NB4 (cell line): ENCODE measurements around the gene RBM19.
A peak's percentile ranks its signal among the peaks of the same experiment; 100 is the strongest.

Experiments used
- DNase-seq: peaks from one replicate; pipeline ENCODE4 v3.0.0; 2010; ENCODE audit warnings: low read depth
- H3K4me3 ChIP-seq: one replicate; pipeline ENCODE4 v1.5.1; 2011; ENCODE audit warnings: mild to moderate bottlenecking, low read depth, low read length, moderate library complexity
- MYC ChIP-seq: IDR thresholded peaks from 2 replicates; pipeline ENCODE4 v1.6.1; 2011; ENCODE audit warnings: low read depth, low read length
- POLR2A ChIP-seq: IDR thresholded peaks from 2 replicates; pipeline ENCODE4 v1.6.1; 2011; ENCODE audit warnings: mild to moderate bottlenecking; ENCODE audit not compliant: insufficient read length; ENCODE audit errors: extremely low read depth
- TF ChIP-seq, protein P1 (sequence below): IDR thresholded peaks from one replicate; pipeline ENCODE4 v1.5.1; 2012; ENCODE audit warnings: low read depth, low read length
- TF ChIP-seq, protein P2 (sequence below): IDR thresholded peaks from 2 replicates; pipeline ENCODE4 v1.6.1; 2011; ENCODE audit warnings: low read depth, low read length

RBM19 gene

DNA sequence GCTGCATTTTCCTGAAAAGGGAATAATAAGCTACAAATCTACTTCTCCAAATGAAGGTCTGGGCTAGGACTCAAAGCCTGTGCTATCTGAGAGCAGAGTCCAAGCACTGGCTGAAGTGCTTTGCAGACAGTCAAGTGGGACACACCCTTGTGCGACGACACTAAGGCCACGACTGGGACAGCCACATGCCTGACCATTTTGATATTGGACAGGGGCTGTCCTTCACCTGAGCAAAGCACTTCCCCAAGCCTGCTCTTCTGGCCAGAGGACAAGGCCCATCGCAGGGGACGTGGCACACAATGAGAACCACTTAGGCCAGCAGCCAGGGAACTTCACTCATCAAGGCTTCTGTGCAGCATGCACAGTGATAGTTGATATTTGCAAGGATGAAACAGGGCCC is 71.4 kb downstream of the RBM19 start:
- no peak overlapping the region for H3K4me3 ChIP-seq

GRCh38 chr12:113893221-113893620 is 72.9 kb downstream of the RBM19 start:
- DNase-seq, result no peak
- TF ChIP-seq, protein P1, sequence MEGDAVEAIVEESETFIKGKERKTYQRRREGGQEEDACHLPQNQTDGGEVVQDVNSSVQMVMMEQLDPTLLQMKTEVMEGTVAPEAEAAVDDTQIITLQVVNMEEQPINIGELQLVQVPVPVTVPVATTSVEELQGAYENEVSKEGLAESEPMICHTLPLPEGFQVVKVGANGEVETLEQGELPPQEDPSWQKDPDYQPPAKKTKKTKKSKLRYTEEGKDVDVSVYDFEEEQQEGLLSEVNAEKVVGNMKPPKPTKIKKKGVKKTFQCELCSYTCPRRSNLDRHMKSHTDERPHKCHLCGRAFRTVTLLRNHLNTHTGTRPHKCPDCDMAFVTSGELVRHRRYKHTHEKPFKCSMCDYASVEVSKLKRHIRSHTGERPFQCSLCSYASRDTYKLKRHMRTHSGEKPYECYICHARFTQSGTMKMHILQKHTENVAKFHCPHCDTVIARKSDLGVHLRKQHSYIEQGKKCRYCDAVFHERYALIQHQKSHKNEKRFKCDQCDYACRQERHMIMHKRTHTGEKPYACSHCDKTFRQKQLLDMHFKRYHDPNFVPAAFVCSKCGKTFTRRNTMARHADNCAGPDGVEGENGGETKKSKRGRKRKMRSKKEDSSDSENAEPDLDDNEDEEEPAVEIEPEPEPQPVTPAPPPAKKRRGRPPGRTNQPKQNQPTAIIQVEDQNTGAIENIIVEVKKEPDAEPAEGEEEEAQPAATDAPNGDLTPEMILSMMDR, result no peak
- TF ChIP-seq POLR2A, result no peak
- H3K4me3 ChIP-seq, result no peak overlapping the region

More for the DNA sequence above, 71.4 kb downstream of the RBM19 start:
- DNase-seq, result no peak
- TF ChIP-seq MYC, result no peak
- no peak for TF ChIP-seq POLR2A
- TF ChIP-seq, protein P1, result no peak
- TF ChIP-seq, protein P2, sequence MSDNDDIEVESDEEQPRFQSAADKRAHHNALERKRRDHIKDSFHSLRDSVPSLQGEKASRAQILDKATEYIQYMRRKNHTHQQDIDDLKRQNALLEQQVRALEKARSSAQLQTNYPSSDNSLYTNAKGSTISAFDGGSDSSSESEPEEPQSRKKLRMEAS, result no peak

DNA sequence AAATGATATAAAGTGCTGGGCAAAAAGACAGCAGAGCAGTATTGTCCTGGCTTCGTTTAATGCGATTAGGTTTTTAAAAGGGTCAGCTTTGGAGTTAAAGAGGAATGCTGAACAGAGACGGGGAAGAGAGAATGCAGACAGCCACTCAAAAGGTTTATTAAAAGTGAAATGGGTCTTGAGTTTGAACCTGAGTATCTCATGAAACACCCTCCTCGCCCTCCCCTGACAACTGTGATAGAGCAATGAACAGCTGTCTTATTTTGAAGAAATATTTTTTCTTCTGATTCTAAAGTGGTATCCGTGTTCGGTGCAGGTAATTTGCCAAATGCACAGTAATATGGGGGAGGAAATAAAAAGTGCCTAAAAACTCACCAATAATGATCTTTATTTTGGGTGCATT is 73.6 kb downstream of the RBM19 start:
- no peak overlapping the region for H3K4me3 ChIP-seq
- TF ChIP-seq, protein P2, result no peak
- TF ChIP-seq, protein P1, result no peak
- TF ChIP-seq POLR2A, result no peak
- TF ChIP-seq MYC, result no peak
- DNase-seq, result no peak

DNA sequence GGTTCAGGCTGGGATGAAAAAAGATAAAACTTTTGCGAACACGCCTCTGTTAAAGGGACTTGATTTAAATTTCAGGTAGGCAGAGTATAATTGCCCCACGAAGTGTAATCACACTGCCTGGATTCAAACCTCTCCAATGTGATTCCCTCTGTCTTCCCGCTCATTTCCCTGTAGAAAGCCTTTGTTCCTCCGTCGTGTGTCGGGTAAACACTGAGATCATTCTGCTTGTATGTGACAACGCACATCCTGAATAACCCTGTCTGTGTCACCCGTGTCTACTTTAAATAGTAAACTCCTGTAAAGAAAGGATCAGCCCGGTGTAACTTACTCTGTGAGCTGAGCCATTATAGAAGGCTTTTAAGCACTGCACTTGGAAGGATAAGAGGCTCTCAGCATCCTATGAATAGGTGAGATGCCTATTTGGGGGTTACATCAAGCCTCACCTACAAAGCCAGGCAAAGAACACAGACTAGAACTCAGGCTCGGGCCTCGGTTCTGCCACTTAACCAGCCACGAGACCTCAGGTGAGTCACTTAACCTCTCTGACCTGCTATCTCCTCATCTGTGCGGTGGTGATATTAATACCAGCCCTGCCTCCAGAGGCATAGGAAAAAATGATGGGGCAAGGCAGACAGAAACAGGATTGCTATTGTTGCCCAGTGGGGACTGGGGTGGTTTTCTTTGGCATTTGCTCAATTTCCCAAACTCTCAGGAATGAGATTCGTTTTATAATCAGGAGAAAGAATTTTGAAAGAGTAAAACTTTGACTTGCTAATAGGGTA is 74.2 kb downstream of the RBM19 start:
- DNase-seq, result no peak

GRCh38 chr12:113891167-113891692 is 74.9 kb downstream of the RBM19 start:
- TF ChIP-seq, protein P1, result no peak
- TF ChIP-seq MYC, result no peak
- no peak for TF ChIP-seq POLR2A
- TF ChIP-seq, protein P2, result no peak
- H3K4me3 ChIP-seq, result no peak overlapping the region
- DNase-seq, result peak; percentile 18

More for the DNA sequence above, 74.2 kb downstream of the RBM19 start:
- no peak overlapping the region for H3K4me3 ChIP-seq
- TF ChIP-seq MYC, result no peak
- TF ChIP-seq, protein P2, result no peak
- TF ChIP-seq, protein P1, result no peak
- no peak for TF ChIP-seq POLR2A
